DOHH2 (cell line): Measurements from ENCODE around the gene SCN4A.
A peak's percentile ranks its signal among the peaks of the same experiment; 100 is the strongest.

Source experiments
- H3F3A ChIP-seq: fragments of 200-600 bp; sonication (generic), shearing (Covaris generic); 2 replicates; pipeline ENCODE4 v1.6.0; 2016; ENCODE audit warnings: antibody characterized with exemption, mild to moderate bottlenecking; ENCODE audit not compliant: control insufficient read depth, insufficient read depth
- H3K27ac ChIP-seq: fragments of 200-600 bp; sonication (generic); 2 replicates; pipeline ENCODE4 v1.5.1; 2014; ENCODE audit warnings: low read depth, mild to moderate bottlenecking, low read length, moderate library complexity
- H3K27me3 ChIP-seq: fragments of 200-600 bp; sonication (generic); 2 replicates; pipeline ENCODE4 v1.6.1; 2014; ENCODE audit warnings: mild to moderate bottlenecking, low read length, mixed read lengths; ENCODE audit not compliant: control insufficient read depth
- H3K36me3 ChIP-seq: fragments of 200-600 bp; sonication (generic); 2 replicates; pipeline ENCODE4 v1.6.1; 2014; ENCODE audit warnings: mild to moderate bottlenecking, low read length, moderate library complexity, mixed read lengths; ENCODE audit not compliant: control insufficient read depth
- H3K4me1 ChIP-seq: fragments of 200-600 bp; sonication (generic); 2 replicates; pipeline ENCODE4 v1.6.1; 2014; ENCODE audit warnings: mild to moderate bottlenecking, low read length, mixed read lengths; ENCODE audit not compliant: control insufficient read depth
- H3K4me2 ChIP-seq: fragments of 200-600 bp; sonication (generic); 2 replicates; pipeline ENCODE4 v1.6.0; 2014; ENCODE audit warnings: mild to moderate bottlenecking, low read length, moderate library complexity
- H3K4me3 ChIP-seq: fragments of 200-600 bp; sonication (generic); 2 replicates; pipeline ENCODE4 v1.5.1; 2014; ENCODE audit warnings: mild to moderate bottlenecking, low read length, mixed read lengths
- H3K79me2 ChIP-seq: fragments of 200-600 bp; sonication (generic); 2 replicates; pipeline ENCODE4 v1.6.1; 2014; ENCODE audit warnings: mild to moderate bottlenecking, low read length, mixed read lengths; ENCODE audit not compliant: control insufficient read depth
- H3K9me2 ChIP-seq: fragments of 200-600 bp; sonication (generic); replicated peaks from 2 replicates; pipeline ENCODE4 v1.6.1; 2014; ENCODE audit warnings: mild to moderate bottlenecking, low read length, mixed read lengths; ENCODE audit not compliant: control insufficient read depth
- H3K9me3 ChIP-seq: fragments of 200-600 bp; sonication (generic); 2 replicates; pipeline ENCODE4 v1.6.1; 2014; ENCODE audit warnings: antibody characterized with exemption, low read length, mixed read lengths; ENCODE audit not compliant: control insufficient read depth, insufficient read depth
- H4K20me1 ChIP-seq: fragments of 200-600 bp; sonication (generic); 2 replicates; pipeline ENCODE4 v1.6.0; 2014; ENCODE audit warnings: low read depth, mild to moderate bottlenecking, antibody characterized with exemption, low read length, moderate library complexity; ENCODE audit not compliant: control insufficient read depth, insufficient read depth
- CTCF ChIP-seq: fragments of 200-600 bp; sonication (generic); IDR thresholded peaks from one replicate; pipeline ENCODE4 v1.5.1; 2014; ENCODE audit warnings: antibody characterized with exemption, mild to moderate bottlenecking, low read depth, low read length; ENCODE audit not compliant: poor library complexity, severe bottlenecking
- EZH2phosphoT487 ChIP-seq: fragments of 200-600 bp; sonication (generic); IDR thresholded peaks from 2 replicates; pipeline ENCODE4 v1.6.1; 2017; ENCODE audit warnings: borderline replicate concordance, mild to moderate bottlenecking, antibody characterized with exemption, low read length, moderate library complexity, mixed read lengths

Gene SCN4A

DNA sequence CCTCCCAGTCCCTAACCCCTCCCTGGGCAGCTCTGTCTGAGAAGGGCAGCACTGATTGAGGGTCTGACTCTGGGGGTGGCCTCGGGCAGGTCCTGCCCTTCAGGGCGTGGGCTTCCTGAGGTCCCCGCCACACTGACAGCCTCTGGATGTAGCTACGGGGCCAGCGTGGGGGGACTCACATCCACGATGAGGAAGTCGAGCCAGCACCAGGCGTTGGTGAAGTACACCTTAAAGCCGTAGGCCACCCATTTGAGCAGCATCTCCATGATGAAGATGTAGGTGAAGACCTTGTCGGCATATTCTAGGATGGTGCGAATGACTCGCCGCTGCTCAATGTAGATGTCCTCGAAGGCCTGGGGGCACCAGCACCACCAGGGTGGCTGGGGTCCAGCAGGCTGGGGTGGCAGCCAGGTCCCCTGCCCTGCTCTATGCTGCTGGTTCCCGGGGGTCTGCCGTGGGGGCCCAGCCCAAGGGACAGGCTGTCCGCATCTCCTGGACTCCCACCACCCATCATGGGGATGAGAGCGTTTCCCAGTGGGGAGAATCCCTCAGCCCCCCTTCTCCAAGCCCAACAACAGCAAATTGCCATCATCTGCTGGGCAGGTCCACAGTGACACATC, 24.9 kb downstream of the SCN4A start:
- no peak overlapping the region for H3K4me3 ChIP-seq
- peaks cover 31% of the 10 kb centered on the region for H3K4me1 ChIP-seq
- H3K9me2 ChIP-seq = no peaks in the 10 kb centered on the region
- H3F3A ChIP-seq = peaks cover 7% of the 10 kb centered on the region; the same call in 1 of the 2 replicates
- no peaks in the 10 kb centered on the region for H3K9me3 ChIP-seq
- H3K27ac ChIP-seq = no peak overlapping the region
- no peaks in the 10 kb centered on the region for H3K36me3 ChIP-seq
- H4K20me1 ChIP-seq = no peaks in the 10 kb centered on the region
- TF ChIP-seq CTCF = no peak
- no peak for TF ChIP-seq EZH2phosphoT487
- peaks cover 3% of the 10 kb centered on the region; the same call in 1 of the 2 replicates for H3K27me3 ChIP-seq
- H3K4me2 ChIP-seq = no peak overlapping the region
- H3K79me2 ChIP-seq = no peaks in the 10 kb centered on the region

DNA sequence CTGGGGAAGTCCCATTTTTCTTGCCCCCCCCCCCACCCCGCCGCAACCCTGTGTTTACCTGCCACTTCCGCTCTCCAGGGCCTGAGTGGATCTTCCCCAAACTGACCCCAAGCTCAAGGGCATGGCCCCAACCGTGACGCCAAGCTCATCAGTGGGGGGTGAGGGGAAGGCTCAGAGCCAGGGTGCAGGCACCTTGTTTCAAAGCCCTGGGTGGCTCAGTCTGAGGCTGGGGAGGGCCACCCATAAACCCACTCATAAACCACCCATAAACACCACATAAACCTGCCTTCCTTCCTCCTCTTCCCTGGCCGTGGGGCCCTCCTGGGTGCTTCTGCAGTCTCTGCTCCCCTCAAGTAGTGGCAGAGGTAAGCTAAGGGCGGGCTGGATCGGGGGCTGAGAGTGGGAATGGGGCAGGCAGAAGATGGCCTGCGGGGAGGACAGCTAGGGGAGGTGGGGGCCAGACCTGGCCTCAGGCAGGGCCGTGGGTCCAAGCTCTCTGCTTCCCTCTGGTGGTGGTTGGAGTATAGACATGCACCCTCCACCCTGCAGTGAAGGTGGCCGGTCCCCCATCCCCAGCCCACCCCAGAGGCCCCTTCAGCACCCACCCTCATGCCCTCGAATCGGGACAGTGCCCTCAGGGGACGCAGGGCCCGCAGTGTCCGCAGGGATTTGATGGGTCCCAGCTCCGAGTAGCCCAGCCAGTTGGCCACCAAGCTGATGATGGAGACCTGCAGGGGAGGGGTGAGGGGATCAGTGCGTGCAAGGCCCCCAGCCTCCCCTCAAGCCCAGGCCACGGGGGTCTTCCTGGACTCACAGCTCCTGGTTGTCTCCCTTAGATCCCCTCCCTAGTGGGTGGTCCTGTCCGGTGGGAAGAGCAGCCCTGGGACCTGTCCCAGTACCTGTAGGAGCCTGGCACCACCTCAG, 26.0 kb downstream of the SCN4A start:
- no peaks in the 10 kb centered on the region for H3K9me2 ChIP-seq
- H3K79me2 ChIP-seq = no peaks in the 10 kb centered on the region
- TF ChIP-seq CTCF (peak; percentile 84), EZH2phosphoT487 (no peak)
- no peaks in the 10 kb centered on the region for H3K36me3 ChIP-seq
- H3K9me3 ChIP-seq = no peaks in the 10 kb centered on the region
- peaks cover 7% of the 10 kb centered on the region; the same call in 1 of the 2 replicates for H3F3A ChIP-seq
- H3K27ac ChIP-seq = peak overlapping the region; percentile 83
- H3K4me2 ChIP-seq = peak overlapping the region; percentile 96
- peaks cover 3% of the 10 kb centered on the region; the same call in 1 of the 2 replicates for H3K27me3 ChIP-seq
- no peaks in the 10 kb centered on the region for H4K20me1 ChIP-seq
- peaks cover 31% of the 10 kb centered on the region for H3K4me1 ChIP-seq
- peak overlapping the region; percentile 73 for H3K4me3 ChIP-seq

DNA sequence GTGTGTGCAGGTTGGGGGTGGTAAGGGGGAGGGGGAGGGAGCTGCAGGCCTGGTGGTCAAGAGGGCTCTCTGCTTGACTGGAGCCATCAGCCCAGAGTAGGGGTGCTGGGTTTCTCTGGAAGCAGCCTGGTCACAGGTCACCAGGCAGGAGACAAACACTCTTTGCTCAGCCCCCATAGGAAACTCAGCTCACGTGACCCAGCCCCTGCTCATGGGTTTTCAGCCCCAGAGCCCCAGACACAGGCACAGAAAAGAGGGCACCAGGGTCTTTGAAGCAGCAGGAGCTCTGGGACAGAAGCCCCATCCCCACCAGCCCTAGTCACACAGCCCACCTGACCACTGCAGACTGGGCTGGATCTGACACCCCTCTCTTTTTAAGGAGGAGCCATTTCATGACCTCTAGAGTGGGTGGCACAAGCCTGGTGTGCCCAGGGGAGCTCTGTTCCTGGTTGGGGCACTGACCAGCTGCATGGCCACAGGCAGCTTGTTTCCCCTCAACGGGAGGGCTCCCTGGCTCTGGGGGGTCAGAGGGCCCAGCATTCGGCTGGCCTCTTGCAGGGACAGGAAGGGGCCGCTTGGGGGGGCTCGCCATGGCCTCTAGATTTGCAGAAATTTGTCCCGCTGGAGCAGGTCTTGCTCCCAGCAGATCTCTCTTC, 26.8 kb downstream of the SCN4A start:
- Histone ChIP-seq H3K36me3 (no peaks in the 10 kb centered on the region), H3K27me3 (peaks cover 3% of the 10 kb centered on the region; the same call in 1 of the 2 replicates), H3K4me3 (peak overlapping the region; percentile 73), H3K9me3 (no peaks in the 10 kb centered on the region), H4K20me1 (no peaks in the 10 kb centered on the region), H3K4me2 (peak overlapping the region; percentile 96), H3F3A (peaks cover 7% of the 10 kb centered on the region; the same call in 1 of the 2 replicates), H3K79me2 (no peaks in the 10 kb centered on the region), H3K4me1 (peaks cover 31% of the 10 kb centered on the region), H3K9me2 (no peaks in the 10 kb centered on the region), H3K27ac (peak overlapping the region; percentile 83)
- TF ChIP-seq CTCF (no peak), EZH2phosphoT487 (no peak)
